ENCODE measurements around the gene KCNJ5.

KCNJ5 gene

GRCh38 chr11:128936606-128937251 lies 45.6 kb downstream of the KCNJ5 start:
- peak; percentile 22 to 80 (median 33) for DNase-seq

DNA sequence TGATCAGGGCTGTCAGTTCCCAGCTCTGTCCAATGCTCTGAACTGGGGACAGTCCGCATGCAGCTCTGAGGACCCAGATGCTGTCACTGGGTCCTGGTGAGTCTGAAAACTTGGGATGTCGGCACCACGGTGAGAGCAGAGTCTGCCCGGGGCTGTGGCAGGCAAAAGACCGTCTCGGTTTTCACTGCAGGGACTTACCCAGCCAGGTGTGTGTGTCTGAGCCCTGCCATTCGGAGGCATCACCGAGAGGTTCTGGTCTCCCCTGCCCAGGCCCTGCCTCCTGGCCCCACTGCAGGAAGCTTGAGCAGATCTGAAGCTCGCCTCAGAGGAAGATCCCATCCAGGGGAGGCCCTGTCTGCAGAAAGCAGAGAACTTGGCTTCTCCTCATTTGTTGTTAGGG lies 46.3 kb downstream of the KCNJ5 start:
- DNase-seq: no peak

GRCh38 chr11:128938156-128938885 lies 47.2 kb downstream of the KCNJ5 start:
- DNase-seq: no peak

- DNase-seq: no peak
These were observed 48.4 kb downstream of the KCNJ5 start for GRCh38 chr11:128939591-128939990.

- DNase-seq: no peak
These were observed 49.0 kb downstream of the KCNJ5 start for GRCh38 chr11:128940156-128940555.

GRCh38 chr11:128940603-128941002 lies 49.4 kb downstream of the KCNJ5 start:
- DNase-seq: no peak

GRCh38 chr11:128941110-128941509 lies 50.0 kb downstream of the KCNJ5 start:
- DNase-seq: no peak

DNA sequence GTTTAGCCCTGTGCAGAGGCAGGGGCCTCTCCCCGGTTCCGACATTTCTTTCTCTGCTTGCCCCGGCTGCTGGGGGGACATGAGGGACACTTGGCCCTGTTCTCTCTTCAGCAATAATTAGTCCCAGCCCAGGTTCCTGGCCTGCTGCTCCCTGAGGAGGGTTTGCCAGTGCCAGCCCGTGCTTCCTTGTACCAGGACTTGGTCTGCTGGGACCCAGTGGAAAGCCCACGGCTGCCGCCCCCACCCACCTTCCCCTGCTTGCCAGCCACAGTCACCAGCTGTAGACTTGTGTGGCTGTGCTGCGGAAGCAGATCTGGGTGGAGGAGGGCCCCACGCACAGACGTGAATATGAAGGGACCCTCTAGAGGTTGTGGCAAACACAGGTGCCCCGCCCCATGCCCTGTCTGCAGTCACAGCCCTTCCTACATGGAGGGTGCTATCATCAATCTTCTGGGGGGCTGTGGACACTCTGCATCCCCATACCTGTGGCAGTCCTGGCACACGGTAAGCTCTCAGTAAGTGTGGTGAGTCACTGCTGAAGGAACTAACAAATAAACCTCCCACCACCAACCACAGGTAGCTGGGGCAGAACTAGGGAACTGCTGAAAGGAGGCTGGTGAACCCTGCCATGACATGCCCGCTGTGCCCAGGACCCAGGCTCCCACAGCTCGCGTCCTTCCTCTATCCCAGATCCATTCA lies 50.6 kb downstream of the KCNJ5 start:
- DNase-seq: no peak

GRCh38 chr11:128942272-128942612 lies 51.1 kb downstream of the KCNJ5 start:
- no peak for DNase-seq

DNA sequence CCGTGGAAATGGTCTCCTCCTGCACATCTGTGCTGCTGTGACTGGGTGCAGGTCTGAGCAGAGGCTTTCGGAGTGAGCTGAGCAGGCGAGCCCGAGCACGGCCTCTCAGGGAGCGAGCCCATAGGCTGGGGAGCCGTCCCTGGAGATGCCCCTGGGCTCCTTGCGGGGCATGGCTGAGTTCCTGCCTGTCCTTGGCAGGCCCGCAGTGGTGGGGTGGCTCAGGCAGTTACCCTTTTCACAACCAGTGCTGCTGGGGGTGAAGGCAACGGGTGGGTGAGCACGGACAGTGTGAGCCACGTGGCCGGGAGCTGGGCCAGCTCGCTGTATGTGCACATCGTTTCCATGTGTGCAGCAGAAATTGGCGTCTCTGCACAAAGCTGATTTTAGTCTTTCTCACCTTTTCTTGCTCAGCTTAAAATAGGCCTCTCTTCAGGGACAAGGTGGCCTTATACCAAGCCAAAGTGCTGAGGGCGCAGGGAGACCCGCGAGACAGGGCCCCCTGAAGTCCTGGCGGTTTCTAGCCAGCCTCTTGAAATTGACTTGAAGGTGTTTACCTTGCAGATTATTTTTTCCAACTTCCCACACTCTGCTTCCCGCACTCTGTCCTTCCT lies 51.8 kb downstream of the KCNJ5 start, which contains the start of gene TP53AIP1:
Gene TP53AIP1 (minus strand): TSS at position 55 of the 611 bp plus-strand sequence. CDS start 5,053 bp downstream, outside the sequence.
- no peak for DNase-seq

- DNase-seq: no peak
These were observed 52.3 kb downstream of the KCNJ5 start for GRCh38 chr11:128943428-128943976.

DNA sequence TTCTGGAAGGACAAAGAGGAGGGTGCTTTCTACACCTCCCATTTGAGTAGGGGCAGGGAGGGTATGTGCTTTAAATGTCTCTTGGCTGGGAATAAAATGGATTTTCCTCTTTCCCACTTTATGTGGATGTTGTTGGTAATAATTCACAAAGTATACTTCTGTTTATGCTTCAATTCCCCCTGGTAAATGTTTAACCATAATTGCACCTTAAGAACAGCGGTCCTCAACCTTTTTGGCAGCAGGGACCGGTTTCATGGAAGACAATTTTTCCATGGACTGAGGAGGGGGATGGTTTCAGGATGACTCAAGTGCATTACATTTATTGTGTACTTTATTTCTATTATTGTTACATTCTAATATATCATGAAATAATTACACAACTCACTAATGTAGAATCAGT lies 55.5 kb downstream of the KCNJ5 start:
- DNase-seq: no peak

DNA sequence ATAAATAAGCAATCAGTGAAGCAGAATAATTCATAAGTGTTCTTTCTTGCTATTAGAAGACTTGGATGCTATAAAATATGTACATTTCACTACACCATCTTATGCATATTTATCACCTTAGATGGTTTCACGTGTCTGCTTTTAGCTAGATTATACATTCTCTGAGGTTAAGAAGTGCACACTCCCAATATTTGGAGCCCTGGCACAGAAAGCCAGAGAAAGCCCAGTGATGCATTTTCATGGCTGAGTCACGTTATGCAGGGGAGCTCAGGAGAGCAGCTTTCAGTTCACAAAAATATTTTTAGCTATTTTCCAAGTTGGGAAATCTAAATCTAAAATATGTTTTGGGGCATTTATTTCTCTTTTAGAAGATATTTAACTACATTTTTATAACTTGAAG lies 56.6 kb downstream of the KCNJ5 start:
- DNase-seq: no peak

DNA sequence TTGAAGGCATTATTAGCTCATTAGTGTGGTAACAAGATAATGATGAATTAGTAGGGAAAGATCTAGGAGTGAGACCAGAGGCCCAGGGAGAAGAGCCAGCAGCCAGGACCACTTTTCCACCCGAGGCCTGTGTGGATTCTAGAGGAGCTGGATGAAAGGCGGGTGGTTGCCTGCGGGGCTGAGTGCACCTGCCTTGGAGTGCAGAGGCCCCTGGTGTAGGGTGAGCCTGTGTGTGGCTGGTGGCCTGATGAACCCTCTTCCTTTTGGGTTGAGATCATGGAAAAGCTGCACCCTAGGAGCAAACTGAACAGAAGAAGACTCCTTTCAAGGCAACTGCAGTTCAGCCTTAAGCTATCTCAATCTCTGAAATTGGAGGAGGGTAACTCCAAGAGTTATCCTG lies 57.4 kb downstream of the KCNJ5 start:
- peak in 1 of 3 experiments; percentile 33 for DNase-seq

DNA sequence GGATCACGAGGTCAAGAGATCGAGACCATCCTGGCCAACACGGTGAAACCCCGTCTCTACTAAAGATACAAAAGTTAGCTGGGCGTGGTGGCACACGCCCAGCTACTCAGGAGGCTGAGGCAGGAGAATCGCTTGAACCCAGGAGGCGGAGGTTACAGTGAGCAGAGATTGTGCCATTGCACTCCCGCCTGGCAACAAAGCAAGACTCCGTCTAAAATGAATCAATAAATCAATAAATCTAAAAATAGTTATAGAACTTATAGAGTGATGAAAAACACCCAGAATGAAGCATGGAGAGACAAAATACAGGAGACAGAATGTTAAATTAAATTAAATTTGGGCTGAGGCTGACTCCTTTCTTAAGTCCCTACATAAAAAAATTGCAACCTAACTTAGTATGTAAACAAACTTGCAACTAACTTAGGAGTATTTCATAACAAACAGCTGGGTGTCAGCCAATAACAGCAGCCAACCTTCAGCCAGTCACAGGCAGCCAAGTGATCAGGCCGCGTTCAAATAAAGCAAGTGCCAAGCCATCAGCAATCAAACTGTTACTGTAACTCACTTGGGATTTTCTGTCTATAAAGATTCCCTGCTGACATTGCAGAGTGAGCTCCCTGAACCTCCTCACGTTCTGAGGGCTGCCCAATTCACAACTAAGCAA lies 58.8 kb downstream of the KCNJ5 start:
- no peak for DNase-seq

- no peak for DNase-seq
These were observed 62.0 kb downstream of the KCNJ5 start for GRCh38 chr11:128953151-128953550.

DNA sequence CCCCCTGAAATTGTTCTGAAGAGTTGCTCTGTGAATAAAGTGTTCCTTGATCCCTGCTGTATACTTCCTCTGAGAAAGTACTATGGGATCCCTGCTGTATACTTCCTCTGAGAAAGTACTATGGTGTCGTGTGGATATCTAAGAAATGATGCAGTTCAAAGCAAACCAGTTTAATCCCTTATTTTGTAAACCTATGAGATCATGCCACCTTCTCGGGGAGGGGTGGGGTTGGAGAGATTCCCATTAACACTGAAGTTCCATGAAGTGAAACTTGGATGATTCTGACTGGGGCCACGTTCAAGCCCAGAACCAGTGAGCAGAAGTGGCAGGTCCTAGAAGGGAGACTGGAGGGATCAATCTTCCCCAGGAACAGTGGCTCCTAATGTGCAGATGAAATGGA lies 64.5 kb downstream of the KCNJ5 start:
- no peak for DNase-seq

DNA sequence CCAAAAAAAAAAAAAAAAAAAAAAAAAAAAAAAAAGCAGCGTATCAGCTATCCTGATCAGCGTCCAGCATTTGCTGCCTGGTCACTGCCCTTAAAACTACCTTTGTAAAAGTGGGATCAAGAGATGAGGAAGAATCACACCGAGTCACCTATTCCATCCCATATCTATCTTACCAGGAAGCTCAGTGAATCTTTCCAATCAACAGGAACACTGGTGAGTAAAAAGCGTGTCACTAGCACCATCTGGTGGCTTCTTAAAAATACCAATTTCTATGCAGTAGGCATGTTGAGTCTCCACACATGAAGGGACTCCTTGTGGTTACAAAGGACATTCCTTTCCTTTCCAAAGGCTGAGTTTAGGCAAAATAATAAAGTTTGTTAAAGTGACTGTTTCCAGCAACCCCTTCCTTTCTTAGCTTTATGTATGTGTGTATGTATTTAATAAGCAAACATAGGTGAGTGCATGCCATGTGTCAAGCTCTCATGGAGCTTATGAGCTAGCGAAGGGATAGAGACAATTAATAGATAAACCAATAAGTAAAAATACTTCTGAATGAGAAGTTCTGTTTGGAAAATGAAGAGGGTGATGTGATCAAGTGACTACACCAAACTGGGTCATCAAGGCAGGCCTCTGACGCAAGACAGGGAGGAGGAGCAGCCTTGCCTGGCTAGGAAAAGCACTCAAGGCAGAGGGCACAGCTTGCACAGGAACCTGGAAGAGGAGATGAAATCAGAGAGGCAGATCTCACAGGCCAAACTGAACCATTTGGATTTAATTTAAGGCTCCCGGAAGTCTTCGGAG lies 65.4 kb downstream of the KCNJ5 start:
- peak; percentile 53 to 87 (median 69) for DNase-seq

- no peak for DNase-seq
These were observed 66.0 kb downstream of the KCNJ5 start for GRCh38 chr11:128957202-128957482.

GRCh38 chr11:128961645-128962044 lies 70.5 kb downstream of the KCNJ5 start:
- DNase-seq: no peak

GRCh38 chr11:128962896-128963295 lies 71.7 kb downstream of the KCNJ5 start:
- no peak for DNase-seq

DNA sequence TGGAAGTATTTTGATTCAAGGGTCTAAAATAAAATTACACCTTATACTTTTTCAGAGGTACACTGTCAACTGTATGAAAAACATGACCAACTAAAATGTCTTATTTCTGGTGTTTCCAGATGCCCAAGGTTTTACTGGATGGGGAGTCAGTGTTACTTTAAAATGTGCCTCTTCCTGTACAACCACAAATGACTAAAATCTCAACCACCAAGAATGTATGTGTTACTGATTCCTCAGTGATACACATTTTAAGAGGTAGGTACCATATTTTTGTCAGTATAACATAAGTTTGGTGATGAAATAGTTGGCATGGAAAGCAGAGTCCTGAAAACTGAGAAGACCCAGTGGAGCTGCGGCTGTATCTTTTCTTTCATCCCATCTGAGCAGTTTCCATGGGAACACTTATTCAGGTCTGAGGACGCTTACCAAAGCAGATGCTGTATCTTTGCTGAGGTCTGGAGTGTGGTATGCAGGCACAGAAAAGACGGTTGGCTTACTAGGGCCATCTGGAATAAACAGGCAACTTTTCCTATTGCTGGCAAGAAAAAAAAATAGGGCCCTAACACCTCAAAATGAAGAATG lies 72.7 kb downstream of the KCNJ5 start:
- peak in 1 of 3 experiments; percentile 24 for DNase-seq
